ENCODE results near the gene AZI2. TPM values are rescaled to one million over a fixed set of nuclear protein-coding genes. Genes with fewer than 3 reads are reported as not detected.

The AZI2 gene
- total and polyA plus RNA-seq, 3 donors from 2014 or later: 46.6 to 56.9 (median 53.8) TPM

GRCh38 chr3:28273837-28274236 is 74.8 kb downstream of the AZI2 start:
- H3K27ac ChIP-seq: no peak overlapping the region
- no peak for TF ChIP-seq CTCF (IDR thresholded peaks at IDR 0.05)
- no peak for TF ChIP-seq POLR2A (IDR thresholded peaks at IDR 0.05)
- no peaks in the 10 kb centered on the region for H3K36me3 ChIP-seq (ENCODE audit: low read depth, missing control alignments)
- intact Hi-C loops (cut with DNase I; ENCODE audit: low total_unique reads): no loop called here
- H3K27me3 ChIP-seq: no peaks in the 10 kb centered on the region
- no peaks in the 10 kb centered on the region for H3K9me3 ChIP-seq
- no peak for DNase-seq
- H3K4me3 ChIP-seq: no peak overlapping the region
- no peaks in the 10 kb centered on the region for H3K4me1 ChIP-seq

Other genes with a start within 250 kb of the AZI2 start
- 10 to 100 TPM in 1 of 2 donors, 1 to 10 TPM in 1; 7.8 to 11.7 TPM for gene CMC1, start 107.2 kb downstream of the AZI2 start, total RNA-seq
- gene CMC1, start 107.2 kb downstream of the AZI2 start, polyA plus RNA-seq (ENCODE audit: insufficient read depth, low read depth, low replicate concordance): 29.9 TPM
- gene ZCWPW2, start 103 bp downstream of the AZI2 start, total RNA-seq: 1 to 10 TPM; 2.5 to 5.2 TPM
- 9.5 TPM for gene ZCWPW2, start 103 bp downstream of the AZI2 start, polyA plus RNA-seq (ENCODE audit: insufficient read depth, low read depth, low replicate concordance)

Measured in testis (tissue), 3 donors.